Neural cell (in vitro differentiated cells): ENCODE data around the gene ALLC.

Experiments
- CTCF ChIP-seq: fragments of 450-650 bp; IDR thresholded peaks from 2 replicates; pipeline ENCODE4 v1.5.1; 2014; ENCODE audit warnings: antibody characterized with exemption, mild to moderate bottlenecking, moderate library complexity; ENCODE audit not compliant: poor library complexity, severe bottlenecking
- EP300 ChIP-seq: fragments of 450-650 bp; conservative IDR thresholded peaks from 2 replicates; pipeline ENCODE4 v1.6.1; 2014; ENCODE audit warnings: antibody characterized with exemption, mild to moderate bottlenecking, moderate library complexity; ENCODE audit not compliant: poor library complexity, severe bottlenecking
- EZH2 ChIP-seq: fragments of 200-600, 300-800 bp; shearing (Covaris generic), sonication (generic); IDR thresholded peaks from 2 replicates; pipeline ENCODE4 v1.6.1; 2014; ENCODE audit warnings: antibody characterized with exemption, low read length, borderline replicate concordance, mild to moderate bottlenecking; ENCODE audit not compliant: insufficient read depth, poor library complexity, severe bottlenecking
- MXI1 ChIP-seq: fragments of 450-650 bp; conservative IDR thresholded peaks from 2 replicates; pipeline ENCODE4 v1.6.1; 2014; ENCODE audit warnings: antibody characterized with exemption, mild to moderate bottlenecking; ENCODE audit not compliant: poor library complexity, severe bottlenecking
- POLR2AphosphoS5 ChIP-seq: IDR thresholded peaks from 2 replicates; pipeline ENCODE4 v1.6.1; 2012
- REST ChIP-seq: IDR thresholded peaks from 2 replicates; pipeline ENCODE4 v1.6.1; 2012; ENCODE audit warnings: borderline replicate concordance

GRCh38 chr2:3749201-3749600 lies 91.2 kb downstream of the ALLC start:
- TF ChIP-seq MXI1 (no peak), CTCF (no peak), EZH2 (no peak), POLR2AphosphoS5 (no peak), EP300 (no peak), REST (no peak)
